Thymus (tissue), 11 donors: Measurements from ENCODE around the gene MYH13. TPM values are rescaled to one million over a fixed set of nuclear protein-coding genes. Genes with fewer than 3 reads are reported as not detected.
"Not testable (repeated sequence)": the region's sequence is repeated elsewhere in the genome, so short reads cannot be mapped to it uniquely, and the experiment has no call there.

Source experiments
- DNase-seq, 9 donors: peaks; one replicate each; pipeline ENCODE4 v3.0.0-alpha.2; 2013; ENCODE audit warnings: low spot score in 9 of 9, low read depth in 6 of 9, missing footprints in 1 of 9
- H3K27ac ChIP-seq, 2 donors: one replicate each; pipeline ENCODE4 v1.5.1; 2013; ENCODE audit warnings: control low read depth in 1 of 2, low read depth in 1 of 2, low read length in 1 of 2, mild to moderate bottlenecking in 1 of 2, moderate library complexity in 1 of 2
- H3K27me3 ChIP-seq, 2 donors: one replicate each; pipeline ENCODE4 v1.5.1; 2013; ENCODE audit warnings: low read length in 1 of 2; ENCODE audit not compliant: control insufficient read depth in 2 of 2, insufficient read depth in 1 of 2
- H3K36me3 ChIP-seq, 2 donors: one replicate each; pipeline ENCODE4 v1.5.1; 2013; ENCODE audit warnings: low read length in 1 of 2, mild to moderate bottlenecking in 1 of 2, moderate library complexity in 1 of 2; ENCODE audit not compliant: control insufficient read depth in 2 of 2, insufficient read depth in 2 of 2
- H3K4me1 ChIP-seq, 2 donors: one replicate each; pipeline ENCODE4 v1.5.1; 2013; ENCODE audit warnings: low read length in 2 of 2; ENCODE audit not compliant: control insufficient read depth in 2 of 2, insufficient read depth in 2 of 2
- H3K4me3 ChIP-seq, 2 donors: one replicate each; pipeline ENCODE4 v1.5.1; 2013; ENCODE audit warnings: low read length in 2 of 2, control low read depth in 1 of 2, mild to moderate bottlenecking in 1 of 2
- H3K9me3 ChIP-seq, 2 donors: one replicate each; pipeline ENCODE4 v1.5.1; 2013; ENCODE audit warnings: low read length in 1 of 2, mild to moderate bottlenecking in 1 of 2; ENCODE audit not compliant: control insufficient read depth in 2 of 2, insufficient read depth in 1 of 2
- WGBS: extraction: QIAGEN DNeasy Blood & Tissue Kit; methylation state at CpG from one replicate; pipeline ENCODE4 v1.1.7; 2013; 5-methylcytosine and 5-hydroxymethylcytosine counted together
- polyA plus RNA-seq: library from polyadenylated mRNA; stranded (reverse); fragments of 200-250 nt; gene quantifications from one replicate; pipeline ENCODE4 v1.2.3, GENCODE V29; 2013
- total RNA-seq: library from RNA; stranded (reverse); fragments of 120-200 nt; gene quantifications from one replicate; pipeline ENCODE4 v1.2.4, GENCODE V29; 2013
- donor health status: healthy.

MYH13 gene
- total and polyA plus RNA-seq, 2 donors = under 0.01 to 0.07 TPM

DNA sequence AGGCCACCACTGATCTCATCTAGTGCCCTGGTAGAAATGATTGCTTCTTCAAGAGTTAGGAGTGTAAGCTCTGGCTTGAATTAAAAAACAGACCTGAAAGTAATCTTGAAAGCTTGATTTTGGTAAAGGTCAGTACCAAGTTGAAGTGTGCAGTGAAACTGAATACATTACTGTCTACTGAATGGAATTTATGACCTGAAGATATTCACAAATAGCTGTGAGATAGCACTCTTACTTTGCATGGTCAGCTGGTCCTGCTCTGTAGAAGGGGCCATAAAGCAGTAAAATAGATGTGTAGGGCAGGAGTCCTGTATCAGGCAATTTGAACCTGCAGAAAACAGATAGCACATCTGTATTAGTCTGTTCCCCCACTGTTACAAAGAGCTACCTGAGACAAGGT lies 78.6 kb downstream of the MYH13 start:
- DNase-seq = no peak
- H3K9me3 ChIP-seq = no peaks in the 10 kb centered on the region
- H3K36me3 ChIP-seq = no peaks in the 10 kb centered on the region
- H3K4me1 ChIP-seq = no peaks in the 10 kb centered on the region
- H3K27me3 ChIP-seq = peaks cover 0 to 2% of the 10 kb centered on the region in 2 donors
- H3K27ac ChIP-seq = no peak overlapping the region
- no peak overlapping the region for H3K4me3 ChIP-seq

DNA sequence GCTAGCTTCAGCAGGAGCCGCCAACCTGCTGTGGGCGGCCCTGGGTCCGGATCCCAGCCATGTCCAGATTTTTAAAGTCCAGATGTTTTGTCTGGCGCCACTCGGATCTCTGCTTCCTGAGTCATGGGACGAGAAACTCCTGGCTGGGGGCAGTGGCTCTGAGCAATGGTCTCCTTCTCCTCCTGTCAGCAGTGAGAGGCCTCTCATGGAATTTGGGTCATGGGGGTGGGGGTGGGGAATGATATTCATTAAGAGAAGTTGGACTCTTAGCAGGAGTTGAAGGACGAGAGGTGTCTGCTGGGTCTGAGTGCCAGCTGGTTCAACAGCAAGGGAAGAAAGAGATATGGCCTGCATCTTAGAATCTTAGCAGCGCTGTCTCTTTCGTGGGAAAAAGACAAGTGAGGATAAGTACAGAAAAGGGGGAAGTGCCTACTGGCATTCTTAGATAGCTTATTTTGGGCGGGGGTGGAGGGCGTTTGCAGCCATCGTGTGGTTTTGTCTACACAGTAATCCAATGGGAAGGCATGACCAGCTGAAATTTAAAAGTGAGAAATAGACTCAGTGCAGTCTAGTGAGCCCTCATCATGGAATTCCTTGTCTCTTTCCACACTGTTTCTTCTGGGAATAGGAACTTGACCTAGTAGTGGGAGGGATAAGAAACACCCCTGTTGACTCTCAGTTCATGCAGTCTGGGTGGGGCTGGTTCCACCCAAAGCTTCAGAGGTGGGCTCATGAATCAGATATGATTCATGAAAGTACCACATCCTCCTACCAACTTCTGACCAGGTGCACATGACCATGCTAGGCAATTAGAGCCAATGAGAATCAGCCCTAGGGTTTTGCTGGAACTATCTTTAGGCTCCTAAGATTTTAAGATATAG lies 80.5 kb downstream of the MYH13 start:
- Histone ChIP-seq H3K27me3 (peaks cover 0 to 3% of the 10 kb centered on the region in 2 donors), H3K27ac (no peak overlapping the region), H3K36me3 (no peaks in the 10 kb centered on the region), H3K4me1 (no peaks in the 10 kb centered on the region), H3K4me3 (no peak overlapping the region), H3K9me3 (no peaks in the 10 kb centered on the region)
- WGBS = 76% methylated on average over 12 of the region's 12 CpGs
- no peak for DNase-seq

- not testable (repeated sequence) for H3K27me3 ChIP-seq, H3K4me1 ChIP-seq, H3K9me3 ChIP-seq, H3K36me3 ChIP-seq, H3K4me3 ChIP-seq, DNase-seq, H3K27ac ChIP-seq
- WGBS = 89% methylated on average over 12 of the region's 12 CpGs
Observed at GRCh38 chr17:10291576-10291975, 81.2 kb downstream of the MYH13 start.

- 60% methylated on average over 1 of the region's 1 CpG for WGBS
- Histone ChIP-seq H3K27ac (no peak overlapping the region), H3K36me3 (no peaks in the 10 kb centered on the region), H3K4me3 (no peak overlapping the region), H3K9me3 (no peaks in the 10 kb centered on the region), H3K4me1 (no peaks in the 10 kb centered on the region), H3K27me3 (peaks cover 0 to 8% of the 10 kb centered on the region in 2 donors)
- DNase-seq = no peak
Observed at GRCh38 chr17:10290041-10290440, 82.8 kb downstream of the MYH13 start.

DNA sequence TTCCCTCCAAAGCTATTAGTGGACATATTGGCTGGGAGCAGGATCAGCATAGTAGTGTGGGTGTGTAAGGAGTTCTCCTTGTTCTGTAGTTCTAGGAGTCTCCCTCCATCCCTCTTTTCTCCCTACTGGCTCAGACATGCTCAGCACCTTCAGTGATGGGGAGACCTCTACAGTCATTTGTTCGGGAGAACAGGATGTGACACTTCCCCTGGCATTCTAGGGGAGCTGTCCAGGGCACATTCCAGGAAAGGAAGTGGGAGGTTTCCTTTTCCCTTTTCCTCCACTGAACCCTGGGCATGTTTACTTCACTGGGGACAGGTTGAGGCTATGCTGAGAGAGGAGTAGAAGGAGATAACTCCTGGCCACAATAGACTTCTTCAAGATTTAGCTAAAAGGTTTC lies 86.5 kb downstream of the MYH13 start:
- Histone ChIP-seq H3K4me1 (no peaks in the 10 kb centered on the region), H3K27ac (no peak overlapping the region), H3K36me3 (no peaks in the 10 kb centered on the region), H3K27me3 (peaks cover 0 to 8% of the 10 kb centered on the region in 2 donors), H3K4me3 (no peak overlapping the region), H3K9me3 (no peaks in the 10 kb centered on the region)
- no peak for DNase-seq
- 5% methylated on average over 1 of the region's 1 CpG for WGBS

- Histone ChIP-seq H3K27ac (no peak overlapping the region), H3K27me3 (peaks cover 0 to 8% of the 10 kb centered on the region in 2 donors), H3K36me3 (no peaks in the 10 kb centered on the region), H3K9me3 (no peaks in the 10 kb centered on the region), H3K4me3 (no peak overlapping the region), H3K4me1 (no peaks in the 10 kb centered on the region)
- no peak for DNase-seq
- 74% methylated on average over 8 of the region's 8 CpGs for WGBS
Observed at GRCh38 chr17:10285896-10286295, 86.9 kb downstream of the MYH13 start.

- Histone ChIP-seq H3K4me3 (no peak overlapping the region), H3K27me3 (peaks cover 0 to 2% of the 10 kb centered on the region in 2 donors), H3K36me3 (no peaks in the 10 kb centered on the region), H3K4me1 (peaks cover 0 to under 1% of the 10 kb centered on the region in 2 donors), H3K27ac (no peak overlapping the region), H3K9me3 (no peaks in the 10 kb centered on the region)
- 94% methylated on average over 1 of the region's 1 CpG for WGBS
- no peak for DNase-seq
Observed at GRCh38 chr17:10280068-10280467, 92.7 kb downstream of the MYH13 start.

- H3K4me3 ChIP-seq = no peak overlapping the region
- peaks cover 0 to 4% of the 10 kb centered on the region in 2 donors for H3K4me1 ChIP-seq
- H3K9me3 ChIP-seq = no peaks in the 10 kb centered on the region
- no peak overlapping the region for H3K27ac ChIP-seq
- peaks cover 0 to 2% of the 10 kb centered on the region in 2 donors for H3K27me3 ChIP-seq
- 57% methylated on average over 3 of the region's 3 CpGs for WGBS
- no peak for DNase-seq
- no peaks in the 10 kb centered on the region for H3K36me3 ChIP-seq
Observed at GRCh38 chr17:10278218-10278617, 94.6 kb downstream of the MYH13 start.

DNA sequence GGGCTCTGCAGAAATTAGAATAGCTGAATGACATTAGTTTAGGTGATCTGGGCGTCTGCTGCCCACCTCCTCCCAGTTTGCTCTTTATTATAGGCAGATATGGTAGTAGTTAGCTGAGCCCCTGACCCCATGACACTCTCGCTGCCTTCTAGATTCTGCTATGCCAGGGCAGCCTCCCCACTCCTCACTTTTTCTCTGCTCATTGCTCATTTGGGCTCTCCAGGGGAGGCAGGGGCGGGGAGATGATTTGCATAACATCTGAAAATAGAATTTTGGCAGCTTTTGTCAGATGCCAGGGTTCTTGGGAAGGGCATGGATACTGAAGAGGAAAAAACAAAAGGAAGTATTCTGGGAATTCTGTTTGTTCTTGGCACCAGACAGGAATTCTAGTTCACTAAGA lies 96.4 kb downstream of the MYH13 start:
- Histone ChIP-seq H3K27ac (no peak overlapping the region), H3K36me3 (no peaks in the 10 kb centered on the region), H3K27me3 (peaks cover 0 to 2% of the 10 kb centered on the region in 2 donors), H3K9me3 (no peaks in the 10 kb centered on the region), H3K4me3 (no peak overlapping the region), H3K4me1 (peaks cover 0 to 4% of the 10 kb centered on the region in 2 donors)
- 68% methylated on average over 3 of the region's 3 CpGs for WGBS
- no peak for DNase-seq
